GM19238 (cell line): Measurements from ENCODE around the gene TMEM132D.

ENCODE experiments used
- DNase-seq: peaks from one replicate; pipeline ENCODE4 v3.0.0; 2011; ENCODE audit warnings: low spot score; ENCODE audit not compliant: insufficient read length

Gene TMEM132D

GRCh38 chr12:129446696-129447095 is 457.1 kb downstream of the TMEM132D start:
- DNase-seq: no peak

GRCh38 chr12:129440278-129440677 is 463.5 kb downstream of the TMEM132D start:
- no peak for DNase-seq

- DNase-seq: no peak
Observed at GRCh38 chr12:129434790-129435189, 469.0 kb downstream of the TMEM132D start.

GRCh38 chr12:129428240-129428936 is 475.4 kb downstream of the TMEM132D start:
- no peak for DNase-seq

GRCh38 chr12:129423041-129423580 is 480.7 kb downstream of the TMEM132D start:
- DNase-seq: no peak

- no peak for DNase-seq
Observed at GRCh38 chr12:129413295-129413694, 490.5 kb downstream of the TMEM132D start.

- DNase-seq: no peak
Observed at GRCh38 chr12:129409281-129409680, 494.5 kb downstream of the TMEM132D start.

GRCh38 chr12:129404556-129404955 is 499.3 kb downstream of the TMEM132D start:
- no peak for DNase-seq

GRCh38 chr12:129401572-129401971 is 502.3 kb downstream of the TMEM132D start:
- DNase-seq: no peak

- DNase-seq: no peak
Observed at GRCh38 chr12:129394177-129394825, 509.5 kb downstream of the TMEM132D start.

GRCh38 chr12:129393357-129393937 is 510.4 kb downstream of the TMEM132D start:
- DNase-seq: no peak

GRCh38 chr12:129385637-129385990 is 518.2 kb downstream of the TMEM132D start:
- no peak for DNase-seq

- DNase-seq: no peak
Observed at GRCh38 chr12:129383956-129384355, 519.9 kb downstream of the TMEM132D start.

GRCh38 chr12:129381715-129382114 is 522.1 kb downstream of the TMEM132D start:
- DNase-seq: no peak

- DNase-seq: no peak
Observed at GRCh38 chr12:129379076-129379804, 524.6 kb downstream of the TMEM132D start.

GRCh38 chr12:129378496-129378895 is 525.3 kb downstream of the TMEM132D start:
- no peak for DNase-seq

- DNase-seq: no peak
Observed at GRCh38 chr12:129373746-129374145, 530.1 kb downstream of the TMEM132D start.

- no peak for DNase-seq
Observed at GRCh38 chr12:129372876-129373275, 530.9 kb downstream of the TMEM132D start.

GRCh38 chr12:129372348-129372747 is 531.5 kb downstream of the TMEM132D start:
- DNase-seq: no peak

- DNase-seq: no peak
Observed at GRCh38 chr12:129371268-129371667, 532.6 kb downstream of the TMEM132D start.

GRCh38 chr12:129366656-129367055 is 537.2 kb downstream of the TMEM132D start:
- no peak for DNase-seq

GRCh38 chr12:129363041-129363440 is 540.8 kb downstream of the TMEM132D start:
- no peak for DNase-seq
